ENCODE results near the gene TYK2. TPM values are rescaled to one million over a fixed set of nuclear protein-coding genes. Genes with fewer than 3 reads are reported as not detected.

The TYK2 gene
- total RNA-seq, 2 donors from 2014 or later, result 76.3 to 148 TPM

DNA sequence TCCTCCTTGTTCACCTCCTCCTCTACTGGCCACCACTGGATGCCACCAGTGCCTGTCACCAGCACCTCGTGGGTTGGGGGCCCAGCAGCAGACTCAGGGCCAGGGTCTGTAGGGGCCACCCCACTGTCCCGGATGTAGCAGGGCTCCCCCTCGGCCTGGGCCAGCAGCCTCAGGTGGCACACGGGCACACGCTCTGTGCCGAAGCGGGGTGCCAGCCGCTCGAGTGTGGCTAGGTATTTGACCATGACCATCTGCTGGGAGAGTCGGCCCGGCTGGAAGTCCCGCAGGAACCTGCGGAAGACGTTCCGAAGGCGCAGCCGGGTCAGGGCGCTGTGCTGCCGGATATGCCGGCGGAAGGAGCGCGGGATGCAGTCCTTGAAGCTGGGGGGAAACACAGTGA, 14.9 kb downstream of the TYK2 start:
- H3K4me3 ChIP-seq, result no peak overlapping the region
- intact Hi-C loops (cut with DNase I), result no loop called here
- H3K9me3 ChIP-seq, result no peaks in the 10 kb centered on the region
- no peak overlapping the region for H3K27ac ChIP-seq
- H3K4me1 ChIP-seq, result no peaks in the 10 kb centered on the region
- TF ChIP-seq, protein P1, sequence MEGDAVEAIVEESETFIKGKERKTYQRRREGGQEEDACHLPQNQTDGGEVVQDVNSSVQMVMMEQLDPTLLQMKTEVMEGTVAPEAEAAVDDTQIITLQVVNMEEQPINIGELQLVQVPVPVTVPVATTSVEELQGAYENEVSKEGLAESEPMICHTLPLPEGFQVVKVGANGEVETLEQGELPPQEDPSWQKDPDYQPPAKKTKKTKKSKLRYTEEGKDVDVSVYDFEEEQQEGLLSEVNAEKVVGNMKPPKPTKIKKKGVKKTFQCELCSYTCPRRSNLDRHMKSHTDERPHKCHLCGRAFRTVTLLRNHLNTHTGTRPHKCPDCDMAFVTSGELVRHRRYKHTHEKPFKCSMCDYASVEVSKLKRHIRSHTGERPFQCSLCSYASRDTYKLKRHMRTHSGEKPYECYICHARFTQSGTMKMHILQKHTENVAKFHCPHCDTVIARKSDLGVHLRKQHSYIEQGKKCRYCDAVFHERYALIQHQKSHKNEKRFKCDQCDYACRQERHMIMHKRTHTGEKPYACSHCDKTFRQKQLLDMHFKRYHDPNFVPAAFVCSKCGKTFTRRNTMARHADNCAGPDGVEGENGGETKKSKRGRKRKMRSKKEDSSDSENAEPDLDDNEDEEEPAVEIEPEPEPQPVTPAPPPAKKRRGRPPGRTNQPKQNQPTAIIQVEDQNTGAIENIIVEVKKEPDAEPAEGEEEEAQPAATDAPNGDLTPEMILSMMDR (IDR thresholded peaks at IDR 0.05), result no peak
- DNase-seq, result no peak
- peaks cover 12% of the 10 kb centered on the region for H3K36me3 ChIP-seq
- no peaks in the 10 kb centered on the region for H3K27me3 ChIP-seq
- H3K9ac ChIP-seq (ENCODE audit: low read depth in 2 of 2, low read length in 2 of 2), result no peak overlapping the region

DNA sequence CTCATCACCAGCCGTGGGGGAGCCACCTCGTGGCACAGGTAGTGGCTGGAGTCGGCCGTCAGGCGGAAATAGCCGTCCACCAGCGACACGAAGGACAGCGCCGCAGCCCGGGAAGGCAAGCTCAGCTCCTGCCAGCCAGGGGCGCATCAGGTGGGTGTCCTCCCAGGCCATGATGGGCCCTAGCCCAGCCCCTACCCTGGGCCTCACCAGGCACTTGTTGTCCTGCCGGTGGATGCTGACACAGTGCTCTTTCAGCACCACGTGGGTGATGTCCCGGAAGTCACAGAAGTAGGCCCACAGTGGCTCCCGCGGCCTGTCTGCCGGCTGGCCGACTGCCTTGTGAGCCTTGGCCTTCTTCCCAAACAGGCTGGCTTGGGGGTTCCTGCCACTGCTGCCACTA, 15.7 kb downstream of the TYK2 start:
- H3K9ac ChIP-seq (ENCODE audit: low read depth in 2 of 2, low read length in 2 of 2), result no peak overlapping the region
- H3K4me1 ChIP-seq, result no peaks in the 10 kb centered on the region
- no peak overlapping the region for H3K4me3 ChIP-seq
- TF ChIP-seq, protein P1 (IDR thresholded peaks at IDR 0.05), result no peak
- DNase-seq, result no peak
- peaks cover 12% of the 10 kb centered on the region for H3K36me3 ChIP-seq
- no peaks in the 10 kb centered on the region for H3K9me3 ChIP-seq
- no peaks in the 10 kb centered on the region for H3K27me3 ChIP-seq
- H3K27ac ChIP-seq, result no peak overlapping the region
- intact Hi-C loops (cut with DNase I), result no loop called here

DNA sequence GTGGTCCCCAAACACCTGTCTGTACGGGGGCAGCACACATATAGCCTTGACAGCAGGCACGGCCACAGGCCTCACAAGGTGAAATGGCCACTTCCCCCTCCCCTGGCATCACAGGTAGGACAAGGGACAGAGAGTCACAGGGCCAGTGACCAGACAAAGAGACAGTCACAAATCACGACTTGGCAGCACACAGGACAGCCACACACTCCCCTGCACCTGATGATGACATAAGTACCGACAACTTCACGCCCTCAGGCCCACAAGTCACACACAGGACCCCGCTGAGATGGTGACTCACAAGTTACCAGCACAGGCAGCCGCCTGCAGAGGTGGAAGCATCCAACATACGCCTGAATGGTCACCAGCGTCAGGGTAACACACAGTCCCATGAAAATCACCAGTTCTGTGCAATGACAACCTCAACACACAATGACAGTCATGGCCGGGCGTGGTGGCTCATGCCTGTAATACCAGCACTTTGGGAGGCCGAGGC, 16.5 kb downstream of the TYK2 start:
- DNase-seq, result no peak
- no peak overlapping the region for H3K9ac ChIP-seq (ENCODE audit: low read depth in 2 of 2, low read length in 2 of 2)
- no peaks in the 10 kb centered on the region for H3K9me3 ChIP-seq
- intact Hi-C loops (cut with DNase I), result no loop called here
- H3K27ac ChIP-seq, result no peak overlapping the region
- TF ChIP-seq, protein P1 (IDR thresholded peaks at IDR 0.05), result no peak
- H3K36me3 ChIP-seq, result peaks cover 12% of the 10 kb centered on the region
- no peaks in the 10 kb centered on the region for H3K27me3 ChIP-seq
- no peak overlapping the region for H3K4me3 ChIP-seq
- H3K4me1 ChIP-seq, result no peaks in the 10 kb centered on the region

DNA sequence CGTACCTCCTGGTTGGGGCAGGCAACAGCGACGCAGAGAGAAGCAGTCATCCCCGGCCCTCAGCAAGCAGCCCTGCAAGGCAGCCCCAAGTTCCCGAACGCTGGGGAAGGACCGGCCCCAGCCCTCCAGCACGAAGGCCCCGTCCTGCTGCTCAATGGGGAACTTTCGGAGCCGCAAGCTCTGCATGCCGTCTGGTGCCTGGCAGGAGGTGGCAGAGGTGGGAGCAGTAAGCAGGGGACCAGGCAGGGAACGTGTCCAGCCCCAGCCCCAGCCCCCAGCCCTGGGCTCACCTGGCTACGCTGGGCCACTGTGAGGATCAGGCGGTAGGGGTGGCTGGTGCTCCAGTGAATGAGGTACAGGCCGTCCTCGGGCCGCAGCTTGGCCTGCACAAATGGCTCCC, 18.1 kb downstream of the TYK2 start:
- DNase-seq, result no peak
- no peaks in the 10 kb centered on the region for H3K27me3 ChIP-seq
- TF ChIP-seq, protein P1 (IDR thresholded peaks at IDR 0.05), result no peak
- intact Hi-C loops (cut with DNase I), result no loop called here
- H3K27ac ChIP-seq, result no peak overlapping the region
- peaks cover 12% of the 10 kb centered on the region for H3K36me3 ChIP-seq
- no peaks in the 10 kb centered on the region for H3K9me3 ChIP-seq
- H3K9ac ChIP-seq (ENCODE audit: low read depth in 2 of 2, low read length in 2 of 2), result no peak overlapping the region
- H3K4me3 ChIP-seq, result no peak overlapping the region
- H3K4me1 ChIP-seq, result no peaks in the 10 kb centered on the region

DNA sequence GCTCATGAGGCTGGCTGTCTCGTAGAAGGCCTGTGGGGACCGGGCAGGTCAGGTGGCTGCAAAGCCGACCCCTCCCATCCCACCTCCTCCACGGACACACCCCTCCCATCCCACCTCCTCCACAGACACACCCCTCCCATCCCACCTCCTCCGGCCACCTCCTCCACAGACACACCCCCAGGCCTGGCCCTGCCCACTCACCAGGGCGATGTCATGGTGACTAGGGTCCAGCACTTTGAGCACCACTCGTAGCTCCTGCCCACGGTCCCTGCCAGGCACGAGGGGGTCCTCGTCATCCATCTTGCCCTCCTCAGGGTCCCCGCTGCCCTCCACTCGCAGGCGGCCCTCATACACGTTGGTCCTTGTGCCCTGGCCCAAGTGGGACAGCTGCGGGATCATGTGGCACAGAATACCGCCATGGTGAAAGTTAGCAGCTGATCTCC, 18.8 kb downstream of the TYK2 start:
- no peaks in the 10 kb centered on the region for H3K4me1 ChIP-seq
- no peak overlapping the region for H3K27ac ChIP-seq
- H3K9me3 ChIP-seq, result no peaks in the 10 kb centered on the region
- TF ChIP-seq, protein P1 (IDR thresholded peaks at IDR 0.05), result no peak
- peaks cover 12% of the 10 kb centered on the region for H3K36me3 ChIP-seq
- no peak for DNase-seq
- H3K9ac ChIP-seq (ENCODE audit: low read depth in 2 of 2, low read length in 2 of 2), result no peak overlapping the region
- H3K4me3 ChIP-seq, result no peak overlapping the region
- intact Hi-C loops (cut with DNase I), result no loop called here
- H3K27me3 ChIP-seq, result no peaks in the 10 kb centered on the region

All from colonic mucosa (tissue), 4 donors.